Skeletal muscle tissue (tissue), 4 donors: ENCODE data around the gene ARHGEF25. TPM values are rescaled to one million over a fixed set of nuclear protein-coding genes. Genes with fewer than 3 reads are reported as not detected.

Experiments
- H3K27ac ChIP-seq: one replicate; pipeline ENCODE4 v1.7.0; 2013; ENCODE audit warnings: mild to moderate bottlenecking, low read depth, low read length, inconsistent platforms
- H3K27me3 ChIP-seq, 3 donors: one replicate each; pipeline ENCODE4 v1.7.0; 2013; ENCODE audit warnings: low read length in 3 of 3; ENCODE audit not compliant: control insufficient read depth in 3 of 3, insufficient read depth in 3 of 3
- H3K36me3 ChIP-seq, 3 donors: one replicate each; pipeline ENCODE4 v1.7.0; 2013; ENCODE audit warnings: low read length in 3 of 3; ENCODE audit not compliant: control insufficient read depth in 3 of 3, insufficient read depth in 3 of 3
- H3K4me1 ChIP-seq, 3 donors: one replicate each; pipeline ENCODE4 v1.7.0; 2013; ENCODE audit warnings: low read length in 3 of 3, mild to moderate bottlenecking in 3 of 3; ENCODE audit not compliant: control insufficient read depth in 3 of 3, insufficient read depth in 3 of 3
- H3K4me3 ChIP-seq, 3 donors: one replicate each; pipeline ENCODE4 v1.7.0; 2013; ENCODE audit warnings: low read length in 3 of 3
- H3K9ac ChIP-seq, 3 donors: one replicate each; pipeline ENCODE4 v1.7.0; 2013; ENCODE audit warnings: low read length in 3 of 3, mild to moderate bottlenecking in 3 of 3, moderate library complexity in 2 of 3, low read depth in 1 of 3
- H3K9me3 ChIP-seq, 3 donors: one replicate each; pipeline ENCODE4 v1.7.0; 2013; ENCODE audit warnings: low read length in 3 of 3; ENCODE audit not compliant: control insufficient read depth in 3 of 3
- total RNA-seq: library from RNA; depleted of rRNA; stranded (reverse); fragments of >200 nt; gene quantifications from one replicate; pipeline ENCODE4 v1.2.3, GENCODE V29; 2014
- donor health status: Osteomylitis.

ARHGEF25 gene
- total RNA-seq, 1 donor from 2014 or later = 23.0 TPM

DNA sequence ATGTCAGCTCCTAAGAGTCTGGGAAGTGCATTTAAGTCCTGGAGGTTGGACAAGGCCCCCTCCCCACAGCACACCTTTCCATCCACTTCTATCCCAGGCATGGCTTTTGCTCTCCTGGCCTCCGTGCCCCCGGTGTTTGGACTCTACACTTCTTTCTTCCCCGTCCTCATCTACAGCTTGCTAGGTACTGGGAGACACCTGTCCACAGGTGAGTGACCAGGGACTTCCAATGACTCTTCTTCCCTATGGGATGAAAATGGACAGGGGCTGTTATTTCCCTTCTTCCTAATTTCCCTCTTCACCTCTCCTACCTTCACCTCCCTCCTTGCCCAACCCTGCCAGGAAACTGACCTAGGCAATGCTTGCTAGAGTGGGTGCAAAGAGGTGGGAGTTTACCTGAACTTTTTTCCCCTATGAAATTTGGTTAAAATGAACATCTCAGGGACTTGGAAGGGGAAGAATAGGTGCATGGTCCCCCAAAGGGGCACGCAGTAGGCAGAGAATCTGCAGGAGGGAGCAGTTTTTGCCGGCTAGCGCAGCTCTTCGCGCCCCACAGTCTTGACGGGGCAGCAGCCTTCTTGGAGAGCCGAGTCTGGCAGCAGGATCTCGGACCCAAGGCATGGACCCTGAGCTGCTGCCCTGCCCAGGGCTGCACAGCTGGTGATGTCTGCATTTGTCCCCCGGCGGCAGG lies 9.2 kb downstream of the ARHGEF25 start:
- Histone ChIP-seq H3K36me3 (peaks cover 0 to 7% (median 5%) of the 10 kb centered on the region in 3 donors), H3K9ac (no peak overlapping the region), H3K4me3 (peak overlapping the region in 1 of 3 donors; percentile 6), H3K27me3 (peaks cover 78 to 85% (median 78%) of the 10 kb centered on the region in 3 donors), H3K4me1 (peaks cover 14 to 20% (median 16%) of the 10 kb centered on the region in 3 donors), H3K27ac (no peak overlapping the region), H3K9me3 (no peaks in the 10 kb centered on the region)

DNA sequence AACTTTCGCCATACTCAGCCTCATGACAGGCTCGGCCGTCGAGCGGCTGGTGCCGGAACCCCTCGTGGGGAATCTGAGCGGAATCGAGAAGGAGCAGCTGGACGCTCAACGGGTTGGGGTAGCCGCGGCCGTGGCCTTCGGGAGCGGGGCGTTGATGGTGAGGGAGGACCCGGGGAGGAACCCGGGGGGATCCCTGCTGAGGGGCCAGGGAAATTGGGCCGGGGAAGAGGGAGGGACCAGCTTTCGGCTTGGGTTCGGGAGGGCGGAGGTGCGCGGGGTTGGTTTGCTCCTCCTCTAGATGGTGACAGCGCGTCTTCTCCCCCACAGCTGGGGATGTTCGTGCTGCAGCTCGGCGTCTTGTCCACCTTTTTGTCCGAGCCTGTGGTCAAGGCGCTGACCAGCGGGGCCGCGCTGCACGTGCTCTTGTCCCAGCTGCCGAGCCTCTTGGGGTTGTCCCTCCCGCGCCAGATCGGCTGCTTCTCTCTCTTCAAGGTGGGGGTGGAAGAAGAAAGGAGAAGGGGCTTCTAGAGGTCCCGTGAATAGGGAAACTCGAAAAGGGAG lies 9.8 kb downstream of the ARHGEF25 start:
- H3K27me3 ChIP-seq = peaks cover 75 to 82% (median 79%) of the 10 kb centered on the region in 3 donors
- H3K9ac ChIP-seq = peak overlapping the region in 2 of 3 donors; percentile 35 to 42
- H3K4me3 ChIP-seq = peak overlapping the region; percentile 62 to 71 (median 64)
- no peak overlapping the region for H3K27ac ChIP-seq
- H3K9me3 ChIP-seq = no peaks in the 10 kb centered on the region
- peaks cover 0 to 4% (median 2%) of the 10 kb centered on the region in 3 donors for H3K36me3 ChIP-seq
- peaks cover 14 to 20% (median 16%) of the 10 kb centered on the region in 3 donors for H3K4me1 ChIP-seq

DNA sequence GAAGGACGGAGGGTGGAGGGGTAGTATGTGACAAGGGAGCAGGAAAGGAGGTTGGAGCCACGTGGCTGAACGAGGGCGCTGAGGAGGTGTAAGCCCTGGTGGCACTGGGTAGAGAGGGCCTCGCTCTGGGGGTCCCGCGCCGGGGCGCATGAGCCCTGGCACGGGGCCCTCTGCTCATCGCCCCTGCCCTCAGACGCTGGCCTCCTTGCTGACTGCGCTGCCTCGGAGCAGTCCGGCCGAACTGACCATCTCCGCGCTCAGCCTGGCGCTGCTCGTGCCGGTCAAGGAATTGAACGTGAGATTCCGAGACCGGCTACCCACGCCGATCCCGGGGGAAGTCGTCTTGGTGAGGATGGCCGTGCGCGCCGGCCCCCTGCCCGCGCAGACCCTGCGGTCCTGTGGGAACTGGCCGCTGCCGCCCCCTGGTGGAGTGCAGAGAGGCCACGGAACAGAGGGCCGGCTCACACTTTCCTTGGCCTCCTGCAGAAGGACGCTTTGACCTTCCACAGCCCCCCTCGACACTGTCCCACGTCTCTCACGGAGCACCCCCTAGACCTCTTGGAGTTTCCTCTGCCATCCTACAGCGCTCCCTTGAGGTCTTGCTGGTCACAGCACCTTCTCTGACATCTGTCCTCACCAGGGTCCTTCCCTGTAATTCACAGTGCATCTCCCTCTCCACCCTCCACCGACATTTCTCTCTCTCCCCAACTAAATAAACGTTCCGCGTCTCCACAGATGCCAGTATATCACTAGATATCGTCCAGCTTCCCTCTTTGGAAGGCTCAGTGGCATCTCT lies 10.5 kb downstream of the ARHGEF25 start:
- Histone ChIP-seq H3K36me3 (peaks cover 0 to 3% (median 0%) of the 10 kb centered on the region in 3 donors), H3K4me1 (peaks cover 14 to 20% (median 16%) of the 10 kb centered on the region in 3 donors), H3K9ac (peak overlapping the region in 2 of 3 donors; percentile 35 to 42), H3K4me3 (peak overlapping the region; percentile 62 to 71 (median 64)), H3K27me3 (peaks cover 74 to 81% (median 76%) of the 10 kb centered on the region in 3 donors), H3K9me3 (no peaks in the 10 kb centered on the region), H3K27ac (no peak overlapping the region)

DNA sequence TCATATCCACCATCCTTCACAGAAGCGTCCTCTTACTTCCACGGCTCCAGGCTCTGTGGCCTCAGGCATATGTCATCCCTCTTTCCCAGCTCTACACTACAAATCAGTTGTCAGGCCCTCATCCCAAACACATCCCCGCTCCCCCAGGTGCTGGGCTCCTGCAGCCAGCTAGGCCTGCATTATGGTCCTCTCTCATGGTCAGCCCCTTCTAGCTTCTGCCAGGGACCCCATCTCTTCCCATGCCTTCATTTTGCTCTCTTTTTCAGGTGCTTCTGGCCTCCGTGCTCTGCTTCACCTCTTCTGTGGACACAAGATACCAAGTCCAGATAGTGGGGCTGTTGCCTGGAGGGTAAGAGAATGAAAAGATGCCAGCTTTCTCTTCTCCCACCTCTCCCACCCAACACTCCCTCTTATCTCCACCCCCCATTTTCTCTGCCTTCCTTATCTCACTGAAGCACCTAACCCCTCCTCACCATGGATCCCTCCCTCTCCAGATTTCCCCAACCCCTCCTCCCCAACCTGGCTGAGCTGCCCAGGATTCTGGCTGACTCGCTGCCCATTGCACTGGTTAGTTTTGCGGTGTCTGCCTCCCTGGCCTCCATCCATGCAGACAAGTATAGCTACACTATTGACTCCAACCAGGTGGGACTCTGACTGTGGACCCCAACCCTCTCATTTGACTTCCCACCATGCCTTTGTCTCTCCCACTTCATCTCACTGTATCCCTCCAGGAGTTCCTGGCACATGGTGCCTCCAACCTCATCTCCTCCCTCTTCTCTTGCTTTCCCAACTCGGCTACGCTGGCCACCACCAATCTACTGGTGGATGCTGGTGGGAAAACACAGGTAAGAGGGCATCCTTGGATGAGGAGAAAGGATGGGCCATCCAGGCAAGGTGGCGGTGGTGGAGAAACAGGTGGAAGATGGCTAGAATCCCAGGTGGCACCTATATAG lies 11.3 kb downstream of the ARHGEF25 start:
- no peak overlapping the region for H3K4me3 ChIP-seq
- H3K27me3 ChIP-seq = peaks cover 73 to 81% (median 73%) of the 10 kb centered on the region in 3 donors
- H3K4me1 ChIP-seq = peaks cover 14 to 20% (median 16%) of the 10 kb centered on the region in 3 donors
- no peak overlapping the region for H3K27ac ChIP-seq
- no peaks in the 10 kb centered on the region for H3K9me3 ChIP-seq
- H3K36me3 ChIP-seq = peaks cover 0 to 3% (median 0%) of the 10 kb centered on the region in 3 donors
- no peak overlapping the region for H3K9ac ChIP-seq

DNA sequence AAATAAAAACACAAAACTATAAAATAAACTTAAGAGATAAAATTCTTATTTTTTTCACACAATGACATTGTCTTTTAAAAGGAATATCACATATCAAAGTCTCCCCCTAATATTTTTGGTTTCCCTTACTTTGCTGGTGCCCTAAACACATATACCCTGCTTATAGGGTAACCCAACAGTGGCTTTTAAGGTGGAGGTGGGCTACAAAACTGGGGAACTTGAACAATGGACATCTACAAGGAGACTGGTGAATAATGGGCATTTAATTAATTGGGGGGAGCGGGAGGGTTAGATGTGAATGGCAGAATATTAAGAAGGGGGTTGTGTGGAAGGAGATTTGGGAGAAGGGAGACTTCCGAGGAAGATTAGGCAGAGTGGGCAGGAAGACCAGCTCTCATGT lies 12.2 kb downstream of the ARHGEF25 start:
- Histone ChIP-seq H3K36me3 (peaks cover 0 to 3% (median 3%) of the 10 kb centered on the region in 3 donors), H3K9ac (no peak overlapping the region), H3K27ac (no peak overlapping the region), H3K27me3 (peaks cover 65 to 83% (median 74%) of the 10 kb centered on the region in 3 donors), H3K4me1 (peaks cover 14 to 20% (median 16%) of the 10 kb centered on the region in 3 donors), H3K9me3 (no peaks in the 10 kb centered on the region), H3K4me3 (no peak overlapping the region)

DNA sequence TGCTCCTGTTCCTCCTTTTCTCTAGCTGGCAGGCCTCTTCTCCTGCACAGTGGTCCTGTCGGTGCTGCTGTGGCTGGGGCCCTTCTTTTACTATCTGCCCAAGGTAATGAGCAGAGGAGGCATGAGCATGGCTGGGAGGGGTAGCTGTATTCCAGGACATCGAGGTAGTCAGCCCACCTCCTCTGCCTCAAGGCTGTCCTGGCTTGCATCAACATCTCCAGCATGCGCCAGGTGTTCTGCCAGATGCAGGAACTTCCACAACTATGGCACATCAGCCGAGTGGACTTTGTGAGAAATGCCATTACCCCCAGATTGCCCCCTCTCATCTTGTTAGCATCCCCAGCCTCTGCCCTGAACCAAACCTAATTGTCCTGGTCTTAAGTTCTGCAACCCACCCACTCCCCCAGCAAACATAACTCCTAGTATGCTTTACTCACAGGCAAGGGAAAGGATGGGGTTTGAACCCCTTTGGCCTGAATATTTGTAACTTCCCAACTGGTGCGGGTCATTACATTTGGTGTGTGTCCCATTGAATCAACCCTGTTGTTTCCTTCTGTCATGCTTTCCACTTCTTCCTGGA lies 12.7 kb downstream of the ARHGEF25 start:
- Histone ChIP-seq H3K27me3 (peaks cover 65 to 85% (median 71%) of the 10 kb centered on the region in 3 donors), H3K27ac (no peak overlapping the region)

DNA sequence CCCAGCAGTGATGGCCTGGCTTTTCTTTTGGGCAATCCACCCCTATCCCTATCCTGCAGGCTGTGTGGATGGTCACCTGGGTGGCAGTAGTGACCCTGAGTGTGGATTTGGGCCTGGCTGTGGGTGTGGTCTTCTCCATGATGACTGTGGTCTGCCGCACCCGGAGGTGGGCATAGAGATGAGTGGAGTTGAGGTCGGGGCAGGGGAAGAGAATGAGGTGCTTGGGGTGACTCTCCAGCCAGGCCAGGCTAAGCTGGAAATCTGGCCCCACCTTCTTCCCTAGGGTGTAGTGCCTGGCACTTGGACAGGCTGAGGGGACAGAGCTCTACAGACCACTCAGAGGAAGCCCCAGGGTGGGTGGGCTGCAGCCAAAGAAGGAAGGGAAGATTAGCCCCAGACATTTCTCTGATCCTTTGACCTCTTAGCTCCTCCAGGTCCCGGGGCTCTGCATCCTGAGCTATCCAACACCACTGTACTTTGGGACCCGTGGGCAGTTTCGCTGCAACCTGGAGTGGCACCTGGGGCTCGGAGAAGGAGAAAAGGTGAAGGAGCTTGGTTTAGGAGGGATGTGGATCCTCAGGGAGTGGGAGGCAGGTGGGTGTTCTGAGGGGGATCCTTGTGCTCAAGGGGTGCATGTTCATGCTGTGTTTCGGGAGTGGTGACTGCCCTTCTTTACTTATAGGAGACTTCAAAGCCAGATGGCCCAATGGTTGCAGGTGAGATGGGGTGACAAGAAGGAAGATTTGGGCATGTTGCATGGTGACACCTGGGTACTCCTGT lies 13.4 kb downstream of the ARHGEF25 start:
- no peak overlapping the region for H3K9ac ChIP-seq
- H3K36me3 ChIP-seq = peaks cover 0 to 10% (median 6%) of the 10 kb centered on the region in 3 donors
- H3K27ac ChIP-seq = no peak overlapping the region
- H3K27me3 ChIP-seq = peaks cover 58 to 78% (median 65%) of the 10 kb centered on the region in 3 donors
- no peak overlapping the region for H3K4me3 ChIP-seq
- no peaks in the 10 kb centered on the region for H3K9me3 ChIP-seq
- H3K4me1 ChIP-seq = peaks cover 14 to 19% (median 16%) of the 10 kb centered on the region in 3 donors

More for the DNA sequence above, 12.7 kb downstream of the ARHGEF25 start:
- Histone ChIP-seq H3K36me3 (peaks cover 0 to 8% (median 6%) of the 10 kb centered on the region in 3 donors), H3K9ac (no peak overlapping the region), H3K9me3 (no peaks in the 10 kb centered on the region), H3K4me1 (peaks cover 14 to 20% (median 16%) of the 10 kb centered on the region in 3 donors), H3K4me3 (no peak overlapping the region)

DNA sequence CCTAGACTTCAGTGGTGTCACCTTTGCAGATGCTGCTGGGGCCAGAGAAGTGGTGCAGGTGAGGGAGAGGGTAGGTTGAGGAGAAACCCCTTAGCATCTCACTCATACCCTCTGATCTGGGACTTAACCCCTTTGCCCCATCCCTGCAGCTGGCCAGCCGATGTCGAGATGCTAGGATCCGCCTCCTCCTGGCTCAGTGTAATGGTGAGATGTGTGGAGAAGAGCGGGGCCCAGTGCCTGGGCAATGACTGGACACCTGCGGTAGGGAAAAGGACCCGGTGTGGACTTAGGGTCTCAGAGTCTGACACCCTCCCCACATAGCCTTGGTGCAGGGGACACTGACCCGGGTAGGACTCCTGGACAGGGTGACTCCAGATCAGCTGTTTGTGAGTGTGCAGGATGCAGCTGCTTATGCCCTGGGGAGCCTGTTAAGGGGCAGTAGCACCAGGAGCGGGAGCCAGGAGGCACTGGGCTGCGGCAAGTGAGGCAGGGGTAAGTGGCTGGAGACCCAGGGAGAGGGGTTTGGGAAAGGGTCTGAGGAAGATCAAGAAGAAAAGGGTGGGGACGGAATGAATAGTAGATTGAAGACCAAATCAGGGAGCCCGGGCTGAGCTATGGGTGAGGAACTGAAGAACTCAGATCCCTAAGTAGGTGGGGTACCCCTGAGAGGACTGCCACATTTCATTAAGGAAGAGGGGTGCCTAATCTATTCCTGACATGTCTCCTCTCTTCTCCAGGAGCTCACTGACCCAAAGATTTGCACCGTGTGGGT lies 14.2 kb downstream of the ARHGEF25 start:
- peaks cover 0 to 10% (median 10%) of the 10 kb centered on the region in 3 donors for H3K36me3 ChIP-seq
- no peaks in the 10 kb centered on the region for H3K9me3 ChIP-seq
- H3K27me3 ChIP-seq = peaks cover 53 to 70% (median 56%) of the 10 kb centered on the region in 3 donors
- no peak overlapping the region for H3K27ac ChIP-seq
- no peak overlapping the region for H3K9ac ChIP-seq
- peaks cover 12 to 14% (median 14%) of the 10 kb centered on the region in 3 donors for H3K4me1 ChIP-seq
- no peak overlapping the region for H3K4me3 ChIP-seq
